COLO829 (cell line): ENCODE measurements around the gene GRM4.

Experiments used
- DNase-seq: peaks from one replicate; pipeline ENCODE4 v3.0.0; 2012; ENCODE audit warnings: low spot score

The GRM4 gene

DNA sequence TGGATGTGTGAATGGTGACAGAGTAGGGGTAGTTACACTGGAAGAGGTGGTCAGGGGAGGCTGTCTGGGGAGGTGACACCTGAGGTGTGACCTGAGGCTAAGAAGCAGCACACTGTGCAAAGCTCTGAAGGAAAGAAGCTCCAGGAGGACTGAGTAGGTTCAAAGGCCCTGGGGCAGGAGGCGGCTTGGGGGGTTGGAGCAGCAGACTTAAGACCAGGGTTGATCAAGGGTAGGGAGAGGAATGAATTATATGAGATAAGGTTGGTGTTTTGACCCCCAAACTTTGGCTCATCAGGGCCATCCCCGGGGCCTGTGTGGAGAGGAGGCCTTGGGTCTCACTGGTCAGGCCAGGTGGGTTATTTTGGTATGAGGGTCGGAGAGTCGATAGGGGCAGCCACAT is 166.1 kb downstream of the GRM4 start:
- no peak for DNase-seq

DNA sequence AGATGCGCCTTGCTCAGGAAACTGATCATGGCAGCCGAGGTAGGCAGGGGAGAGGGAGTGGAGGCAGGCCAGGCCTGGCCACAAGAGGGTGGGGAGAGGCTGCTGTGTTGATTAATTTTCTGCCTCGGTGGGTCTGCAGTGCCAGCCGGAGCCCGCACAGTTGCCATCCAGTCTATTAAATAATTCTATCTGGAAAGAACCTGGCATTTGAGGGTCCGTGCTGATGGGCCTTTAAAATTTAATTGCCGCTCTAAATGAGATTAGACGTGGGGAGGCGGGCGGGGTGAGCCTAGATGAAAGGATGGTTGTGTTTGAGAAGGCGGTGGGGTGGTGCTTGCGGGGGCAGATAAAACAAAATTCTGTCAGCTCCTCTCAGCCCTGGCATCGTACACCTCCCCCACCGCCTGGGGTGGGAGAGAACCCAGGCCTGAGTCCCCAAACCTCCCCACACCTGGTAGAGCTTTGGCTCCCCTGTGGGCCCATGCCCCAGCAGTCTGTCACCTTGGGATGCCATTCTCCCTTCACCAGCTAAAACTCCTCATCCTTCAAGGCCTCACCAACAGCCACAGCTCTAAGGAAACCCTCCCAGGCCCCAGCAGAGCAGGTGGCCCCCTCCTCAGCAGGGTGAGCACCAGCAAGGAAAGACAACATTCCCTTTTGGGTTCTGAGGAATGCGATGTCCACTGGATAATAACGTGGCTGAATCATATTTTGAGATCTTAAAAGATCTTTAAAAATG is 167.3 kb downstream of the GRM4 start:
- no peak for DNase-seq

DNA sequence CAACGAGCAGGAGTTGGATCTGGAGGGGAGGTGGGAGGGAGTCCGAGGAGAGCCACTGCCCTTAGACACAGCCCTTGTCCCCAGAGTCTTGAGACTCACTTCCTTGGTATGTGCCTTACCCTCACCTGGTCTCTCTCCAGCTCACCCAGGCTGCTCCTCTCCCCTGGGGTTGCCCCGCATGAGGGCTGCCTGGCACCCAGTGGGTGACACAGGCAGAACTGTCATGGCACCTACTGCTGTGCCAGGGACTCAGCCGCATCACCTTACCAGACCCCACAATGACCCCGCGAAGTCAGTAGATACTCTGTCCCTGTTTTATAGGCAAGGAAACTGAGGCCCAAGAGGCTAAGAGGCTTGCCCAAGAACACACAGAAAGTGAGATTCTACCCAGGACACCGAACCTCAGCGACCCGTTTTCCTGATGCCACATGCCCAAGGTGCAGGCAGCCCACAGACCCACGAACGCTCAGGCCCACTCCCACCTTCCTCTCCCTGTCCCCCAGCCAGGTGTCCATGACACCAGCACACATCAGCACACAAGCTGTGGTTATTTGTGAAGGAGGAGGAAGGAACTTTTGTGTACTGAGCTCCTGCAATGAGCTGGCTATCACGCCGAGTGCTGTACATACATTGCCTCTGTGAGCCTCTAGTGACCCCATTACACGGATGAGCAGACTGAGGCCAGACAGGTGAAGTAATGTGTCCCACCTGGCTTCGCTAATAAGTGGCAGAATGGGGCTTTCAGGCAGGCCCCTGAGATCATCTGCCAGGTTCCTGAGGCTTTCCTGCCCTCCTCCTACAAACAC is 168.1 kb downstream of the GRM4 start:
- DNase-seq, result no peak

GRCh38 chr6:33976437-33977360 is 169.2 kb downstream of the GRM4 start:
- DNase-seq, result no peak

DNA sequence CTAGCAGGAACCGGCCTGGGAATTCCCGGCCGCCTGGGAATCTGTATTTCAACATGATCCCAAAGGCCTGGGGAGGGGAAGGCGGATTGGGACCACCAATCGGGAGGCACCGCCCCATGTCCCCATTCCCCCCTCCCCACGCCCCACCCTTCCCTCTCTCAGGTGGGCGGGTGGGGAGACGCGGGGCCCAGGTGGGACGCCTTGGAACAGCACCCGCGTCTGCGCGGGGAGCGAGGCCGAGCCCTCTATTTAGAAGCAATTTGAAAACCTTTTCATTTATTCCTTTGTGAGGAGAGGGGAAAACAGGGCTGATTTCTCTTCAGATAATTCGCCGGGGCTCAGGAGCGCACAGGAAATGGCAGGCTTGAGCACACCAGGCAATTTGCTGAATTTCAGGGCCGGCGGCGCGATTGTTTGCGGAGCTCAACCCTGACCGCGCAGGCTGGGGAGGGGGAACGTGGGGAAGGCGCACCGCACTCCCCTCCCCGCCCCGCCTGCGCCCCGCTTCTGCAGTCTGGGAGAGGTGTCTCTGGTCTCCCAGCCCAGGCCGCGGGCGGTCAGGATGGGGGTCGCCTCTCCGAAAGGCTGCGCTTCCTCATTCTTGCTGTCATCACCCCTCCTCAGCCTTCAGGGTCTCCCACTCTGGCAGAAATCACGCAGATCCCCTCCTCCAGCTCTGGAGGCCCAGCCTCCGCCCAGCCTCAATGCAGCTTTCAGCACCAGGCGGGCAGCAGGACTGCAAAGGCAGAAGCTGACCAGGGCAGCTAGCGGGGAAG is 170.0 kb downstream of the GRM4 start:
- no peak for DNase-seq

DNA sequence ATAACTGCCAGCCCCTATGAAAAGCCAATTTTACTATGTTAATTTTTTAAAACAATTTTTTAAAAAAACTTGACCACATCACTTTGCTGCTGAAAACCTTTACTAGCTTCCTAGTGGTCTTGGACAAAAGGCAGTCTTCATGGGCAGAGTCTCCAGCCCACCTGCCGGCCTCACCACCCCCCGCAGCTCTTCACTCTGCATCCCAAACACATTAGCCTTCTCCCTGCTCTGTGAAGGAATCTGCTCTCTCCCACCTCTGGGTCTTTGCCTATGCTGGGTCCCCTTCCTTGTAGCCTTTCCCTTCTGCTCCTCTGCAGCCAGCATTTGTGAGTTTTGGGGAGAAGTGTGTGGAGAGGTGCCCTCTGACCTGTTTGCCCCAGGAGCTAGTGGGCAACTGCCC is 171.4 kb downstream of the GRM4 start:
- DNase-seq, result no peak

GRCh38 chr6:33974030-33974429 is 171.9 kb downstream of the GRM4 start:
- no peak for DNase-seq

GRCh38 chr6:33971580-33971979 is 174.3 kb downstream of the GRM4 start:
- no peak for DNase-seq
